GM19035 (cell line): ENCODE results near the gene SLC10A7.

Experiments used
- ATAC-seq: cut with Tn5 transposase; IDR thresholded peaks from one replicate; pipeline ENCODE4 v1.9.1; 2021; ENCODE audit not compliant: unreplicated experiment

Gene SLC10A7

DNA sequence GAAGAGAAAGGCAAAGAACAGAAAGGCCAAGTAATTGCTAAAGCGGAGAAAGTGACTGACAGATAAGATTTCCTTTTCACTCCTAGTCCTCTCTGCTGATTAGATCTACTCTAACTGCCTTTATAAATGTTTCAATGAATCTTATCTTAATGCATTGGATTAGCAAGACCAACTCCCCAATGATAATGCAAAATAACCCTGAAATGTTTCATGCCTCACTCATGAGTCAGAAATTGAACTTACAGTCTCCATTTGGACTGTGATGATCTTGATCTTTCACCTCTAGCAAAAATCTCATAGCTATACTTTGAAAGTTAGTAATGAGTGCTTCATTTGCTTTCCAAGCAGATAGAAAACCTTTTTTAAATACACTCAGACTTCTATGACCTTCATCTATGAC, 26.5 kb downstream of the SLC10A7 start:
- no peak for ATAC-seq

DNA sequence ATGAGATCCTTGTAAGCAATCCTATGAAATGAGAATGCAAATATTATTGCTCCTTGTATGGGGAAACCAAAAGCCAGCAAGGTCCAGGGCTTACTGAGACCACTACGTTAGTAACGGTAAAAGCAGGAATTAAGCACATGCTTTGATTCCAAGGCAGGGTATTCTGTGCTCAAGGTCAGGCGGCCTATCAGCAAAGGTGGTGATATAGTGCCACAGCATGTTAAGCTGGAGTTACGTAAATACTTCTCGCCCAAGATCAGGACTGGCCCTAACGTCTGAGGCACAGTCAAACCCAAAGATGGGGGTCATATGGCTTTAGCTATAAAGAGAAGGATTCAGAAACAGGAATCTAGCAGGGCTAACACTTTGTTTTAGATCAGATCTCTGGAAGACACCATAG, 27.6 kb downstream of the SLC10A7 start:
- ATAC-seq = no peak

DNA sequence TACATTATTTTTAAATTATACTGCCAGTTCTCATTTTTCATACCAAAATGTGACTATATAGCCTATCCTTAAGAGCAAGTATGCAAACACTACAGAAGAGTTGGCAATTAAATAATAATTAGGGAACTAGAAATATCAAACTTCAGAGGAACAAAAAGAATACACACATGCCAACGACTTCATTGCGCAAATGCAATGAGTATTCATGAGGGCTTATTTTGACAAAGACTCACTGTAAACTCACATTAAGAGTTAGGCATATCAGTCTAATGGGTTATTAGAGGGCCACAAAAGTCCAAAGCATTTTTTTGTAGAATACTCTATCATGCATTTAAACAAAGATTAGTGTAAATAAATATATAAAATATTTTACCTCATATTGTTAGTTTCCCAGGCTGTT, 31.6 kb downstream of the SLC10A7 start:
- ATAC-seq = no peak

DNA sequence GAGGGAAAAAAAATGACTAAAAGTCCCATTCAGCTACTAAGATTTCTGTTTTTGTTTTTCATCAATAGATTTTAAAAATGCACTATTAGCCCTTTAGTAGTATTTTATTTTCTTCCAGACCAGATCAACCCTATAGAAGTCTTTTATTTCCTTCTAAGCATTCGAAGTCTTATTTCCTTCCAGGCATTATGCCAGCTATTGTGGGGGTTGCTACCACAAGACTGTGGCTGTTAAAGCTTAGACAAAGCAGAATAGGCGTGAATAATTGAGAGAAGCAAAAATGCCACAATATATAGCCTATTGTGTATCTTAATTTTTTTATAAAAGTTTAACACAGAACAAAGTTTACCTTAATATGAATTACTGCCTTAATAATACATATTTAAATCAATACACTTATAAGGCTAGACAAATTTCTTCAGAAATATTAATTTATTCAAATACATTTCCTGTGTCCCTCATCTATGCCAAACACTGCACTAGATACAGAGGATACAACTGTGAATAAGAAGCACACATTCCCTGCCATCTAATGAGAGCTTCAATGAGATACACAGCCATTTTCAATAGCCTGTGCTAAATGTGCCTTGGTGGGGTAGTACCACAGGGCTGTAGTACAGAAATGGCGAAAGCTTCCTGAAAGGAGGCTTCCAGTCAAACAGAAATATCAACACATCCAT, 33.1 kb downstream of the SLC10A7 start:
- ATAC-seq = no peak

DNA sequence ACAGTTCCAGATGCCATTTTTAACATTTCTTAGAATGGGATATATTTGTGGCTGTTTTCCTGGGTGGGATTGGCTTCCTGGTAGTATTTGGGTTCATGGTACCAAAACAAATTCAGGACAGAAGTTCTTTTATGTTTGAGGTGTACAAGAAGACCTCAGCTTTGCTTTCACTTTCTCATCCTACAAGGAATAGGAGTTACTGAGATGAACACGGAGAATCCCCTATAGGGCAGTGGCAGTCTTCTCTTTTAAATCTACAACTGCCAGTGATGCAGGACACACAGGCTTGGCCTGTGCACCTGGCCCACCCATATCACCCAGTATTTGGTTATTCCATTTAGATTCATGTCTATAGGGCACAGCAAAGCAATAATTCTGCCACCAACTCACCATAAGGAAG, 35.2 kb downstream of the SLC10A7 start:
- ATAC-seq = peak; percentile 78

DNA sequence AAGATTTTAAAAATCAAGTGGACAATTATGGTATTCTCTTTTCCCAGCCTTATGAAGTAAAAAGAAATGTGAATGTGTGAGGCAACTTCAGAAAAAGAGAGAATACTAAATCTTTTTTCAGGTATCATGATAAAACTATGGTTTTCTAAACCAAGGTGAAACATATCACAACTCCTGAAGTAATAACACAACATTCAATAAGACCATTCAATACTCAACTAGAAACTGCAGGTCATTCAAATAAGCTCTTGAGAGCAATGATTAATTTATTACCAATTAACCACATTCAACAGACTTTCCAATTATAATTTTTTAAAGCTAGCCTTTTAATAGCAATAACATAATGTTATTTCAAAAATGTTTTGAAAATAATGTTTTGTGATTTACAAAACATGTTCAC, 35.8 kb downstream of the SLC10A7 start:
- peak; percentile 51 for ATAC-seq

DNA sequence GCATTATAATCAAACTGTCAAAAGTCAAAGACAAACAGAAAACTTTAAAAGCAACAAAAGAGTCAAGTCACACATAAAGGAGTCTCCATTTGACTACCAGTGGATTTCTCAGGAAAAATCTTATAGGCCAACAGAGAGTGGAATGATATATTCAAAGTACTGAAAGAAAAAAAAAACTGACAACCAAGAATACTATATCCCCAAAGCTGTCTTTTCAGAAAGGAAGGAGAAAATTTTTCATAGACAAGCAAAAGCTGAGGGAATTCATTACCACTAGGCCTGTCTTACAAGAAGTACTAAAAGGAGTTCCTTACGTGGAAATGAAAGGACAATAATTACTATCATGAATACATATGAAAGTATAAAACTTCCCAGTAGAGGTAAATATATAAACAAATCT, 39.0 kb downstream of the SLC10A7 start:
- no peak for ATAC-seq

DNA sequence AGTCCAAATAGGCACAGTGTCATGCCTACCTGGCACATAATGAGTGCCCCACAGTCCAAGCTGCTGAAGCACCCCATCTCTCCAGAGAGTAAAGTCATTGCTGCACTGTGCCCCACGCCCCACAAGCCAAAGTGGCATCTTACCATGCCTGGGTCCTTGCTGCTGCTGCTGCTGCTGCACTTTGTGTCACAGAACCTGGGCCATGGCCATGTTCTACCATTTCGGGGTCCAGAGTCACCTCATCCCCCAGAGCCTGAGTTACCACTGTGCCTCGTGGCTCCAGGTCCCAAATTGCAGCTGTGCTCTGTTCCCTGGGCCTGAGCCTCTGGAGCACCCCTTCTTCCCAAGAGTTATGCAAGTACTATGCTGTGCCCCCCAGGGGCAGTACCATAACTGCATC, 40.5 kb downstream of the SLC10A7 start:
- no peak for ATAC-seq

DNA sequence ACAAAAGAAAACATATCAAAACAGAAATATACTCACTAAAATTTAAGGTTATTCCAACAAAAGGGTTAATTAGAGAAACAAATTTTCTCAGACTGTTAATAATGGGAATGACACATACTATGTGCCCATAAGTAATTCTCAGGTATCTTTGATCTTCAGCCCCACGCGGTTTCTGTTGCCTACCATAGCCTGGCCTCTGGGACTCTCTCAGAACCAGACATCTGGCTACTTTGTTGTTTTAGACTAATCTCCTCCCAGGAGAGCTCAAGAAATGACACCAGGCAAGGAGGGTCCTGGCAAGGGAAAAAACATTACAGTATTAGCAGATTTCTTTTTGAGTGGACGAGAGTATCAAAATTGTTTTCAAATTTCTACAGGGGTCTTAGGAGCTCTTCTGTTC, 43.7 kb downstream of the SLC10A7 start:
- no peak for ATAC-seq

DNA sequence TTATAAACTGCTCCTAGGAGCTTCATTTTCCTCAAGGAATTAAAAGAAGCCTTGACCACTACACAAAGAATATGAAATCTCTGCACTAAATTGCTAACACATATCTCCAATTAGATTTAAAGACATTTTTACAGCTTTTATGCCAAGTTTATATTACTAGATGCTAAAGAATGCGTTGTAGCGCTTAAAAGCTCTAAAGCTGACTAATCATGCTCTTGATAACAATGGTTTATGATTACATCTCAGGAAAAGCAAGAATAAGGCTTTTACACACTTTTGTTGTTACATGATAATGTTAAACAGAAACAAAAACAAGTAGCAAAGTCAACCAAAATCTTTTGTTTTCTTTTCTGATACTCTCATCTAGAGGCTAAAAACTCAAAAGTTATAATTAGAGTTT, 44.7 kb downstream of the SLC10A7 start:
- no peak for ATAC-seq

DNA sequence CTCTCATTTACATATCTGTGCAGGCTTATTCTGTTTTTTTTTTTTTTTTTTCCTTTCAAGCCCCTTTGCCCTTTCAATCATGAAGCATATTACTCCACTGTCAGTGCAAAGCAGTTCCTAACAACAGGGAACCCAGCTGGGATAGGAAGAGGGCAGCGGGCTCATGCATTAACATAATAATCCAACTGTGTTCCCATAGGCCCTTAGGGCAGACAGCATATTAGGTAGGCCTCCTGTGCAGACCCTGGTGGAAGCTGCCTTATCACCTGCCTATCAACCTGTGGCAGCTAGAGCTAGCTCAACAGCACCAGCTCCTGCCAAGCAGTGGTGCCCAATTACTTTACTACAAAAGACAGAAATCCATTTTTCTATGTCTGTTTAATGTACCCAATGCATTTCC, 49.3 kb downstream of the SLC10A7 start:
- ATAC-seq = no peak

DNA sequence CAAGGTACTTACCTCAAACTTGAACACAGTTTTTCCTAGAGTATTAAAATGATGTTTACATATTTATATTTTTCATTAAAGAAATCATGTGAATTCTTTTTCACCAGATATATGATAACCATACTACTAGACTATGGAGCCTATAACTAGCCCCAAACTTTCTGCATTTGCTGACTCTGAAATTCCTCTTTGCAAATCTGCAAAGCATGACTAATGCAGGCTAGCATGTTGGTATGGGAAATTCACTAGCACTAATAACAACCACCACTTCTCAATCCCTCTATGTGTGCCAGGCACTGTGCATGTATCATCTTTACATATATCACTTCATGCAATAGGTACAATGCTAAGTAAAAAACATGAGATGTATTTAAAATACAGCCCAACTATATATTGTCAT, 51.1 kb downstream of the SLC10A7 start:
- ATAC-seq = no peak

DNA sequence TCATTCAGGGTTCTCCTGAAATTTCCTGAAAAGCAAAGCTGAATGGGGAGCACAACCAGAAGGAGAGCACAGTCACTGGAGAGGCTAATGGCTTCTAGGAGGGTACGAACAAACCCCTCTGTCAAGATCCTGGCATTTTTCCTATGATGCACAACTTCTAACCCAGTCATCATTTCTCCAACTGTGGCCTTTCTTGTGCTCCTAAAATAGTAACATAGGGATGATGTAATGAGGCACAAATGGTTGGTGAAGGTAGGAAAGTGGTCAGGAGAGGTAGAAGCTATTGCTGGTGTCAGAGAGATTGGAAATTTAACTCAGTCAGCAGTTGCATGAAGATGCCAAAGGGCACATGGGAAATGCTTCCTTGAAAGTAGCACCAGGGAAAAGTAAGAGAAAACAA, 52.7 kb downstream of the SLC10A7 start:
- no peak for ATAC-seq

DNA sequence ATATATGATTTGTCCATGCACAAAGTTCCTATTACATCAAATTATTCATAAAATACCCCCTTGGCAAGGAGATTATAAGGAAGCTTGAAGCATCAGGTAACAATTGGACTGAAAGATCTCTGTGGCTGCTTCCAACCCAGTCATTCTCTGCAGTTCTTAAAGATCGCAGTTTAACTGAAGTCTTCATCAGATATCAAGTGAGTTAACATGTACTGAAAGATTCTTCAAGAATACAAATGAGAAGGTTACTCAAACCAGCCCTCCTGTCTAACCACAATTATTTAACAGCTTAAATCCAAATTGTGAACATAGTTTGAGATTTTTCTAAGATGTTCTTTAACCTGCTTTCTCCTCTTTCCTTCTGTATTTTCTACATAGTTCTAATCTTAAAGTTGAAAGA, 56.1 kb downstream of the SLC10A7 start:
- ATAC-seq = no peak

DNA sequence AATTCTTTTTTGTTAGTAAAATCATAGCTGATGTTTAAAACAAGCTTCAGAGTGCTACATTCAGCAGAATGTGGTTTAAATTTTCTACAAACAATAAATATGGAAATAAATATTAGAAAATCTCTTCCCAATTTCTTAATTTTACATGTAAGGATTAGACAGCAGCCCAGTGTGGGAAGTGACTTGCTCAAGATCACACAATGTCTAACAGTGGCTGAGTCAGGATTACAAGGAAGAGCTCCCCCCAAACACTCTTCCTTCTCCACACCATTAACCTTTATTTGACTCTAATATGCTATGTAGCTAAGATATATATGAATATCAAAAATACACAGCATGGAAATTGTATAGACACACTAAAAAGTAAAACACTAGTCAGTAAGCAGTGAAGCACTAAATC, 59.5 kb downstream of the SLC10A7 start:
- ATAC-seq = no peak

DNA sequence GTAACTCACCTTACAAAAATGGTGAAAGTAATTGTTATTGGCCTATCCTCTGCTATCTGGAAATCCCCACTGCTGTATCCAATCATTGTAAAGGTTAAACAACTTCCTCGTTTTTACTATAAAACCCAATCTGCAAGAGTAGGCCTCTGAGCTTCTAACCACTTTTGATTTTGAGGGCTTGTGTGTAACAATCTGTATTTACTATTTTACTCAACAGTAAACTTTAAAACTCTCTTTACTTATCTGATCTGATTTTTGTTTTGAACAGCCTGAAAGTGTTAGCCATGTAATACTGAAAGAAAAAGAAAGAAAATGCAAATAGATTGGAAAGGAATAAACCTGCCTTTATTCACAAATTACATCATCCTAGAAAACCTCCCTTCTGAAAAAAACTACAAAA, 63.1 kb downstream of the SLC10A7 start:
- ATAC-seq = peak; percentile 84

DNA sequence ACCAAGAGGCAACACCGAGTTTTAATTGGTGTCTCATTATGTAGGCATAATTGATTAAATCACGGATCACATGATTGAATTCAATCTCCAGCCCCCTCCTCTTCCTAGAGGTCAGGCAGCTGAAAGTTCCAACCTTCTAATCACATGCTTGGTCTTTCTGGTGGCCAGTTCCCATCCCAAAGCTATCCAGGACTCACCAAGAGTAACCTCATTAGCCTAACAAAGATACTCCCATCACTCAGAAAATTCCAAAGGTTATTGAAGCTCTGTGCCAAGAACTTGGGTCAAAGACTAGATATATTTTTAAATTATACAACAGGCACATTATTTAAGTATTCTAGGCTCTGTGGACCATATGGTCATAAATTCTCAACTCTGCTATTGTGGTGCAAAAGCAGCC, 65.1 kb downstream of the SLC10A7 start:
- no peak for ATAC-seq

DNA sequence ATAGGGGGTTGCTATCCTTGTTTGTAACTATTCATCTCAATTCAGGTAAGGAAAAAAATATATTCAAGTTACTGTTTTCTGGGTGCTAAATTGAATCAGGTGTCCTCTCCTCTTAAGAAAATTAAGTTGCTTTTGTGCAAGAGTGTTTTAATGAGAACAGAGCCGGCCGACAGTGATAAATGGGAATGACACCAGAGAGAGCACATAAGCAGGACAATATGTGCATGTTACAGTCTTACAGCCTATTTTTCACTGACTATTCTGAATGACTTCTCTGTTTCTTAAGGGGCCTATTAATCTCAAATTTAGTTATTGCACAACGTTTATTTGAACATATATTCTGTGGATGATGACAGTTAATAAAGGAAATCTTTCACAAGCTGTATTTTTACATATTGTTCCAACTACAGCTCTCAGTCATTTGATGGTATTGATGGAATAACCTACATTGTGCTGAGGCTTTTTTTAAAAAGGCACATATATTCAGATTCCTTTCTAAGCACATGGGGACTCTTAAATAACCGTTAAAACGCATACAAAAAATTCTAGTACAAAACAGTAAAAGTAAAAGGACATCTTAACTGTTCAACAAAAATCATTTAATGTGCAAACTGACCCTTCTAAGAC, 68.4 kb downstream of the SLC10A7 start:
- no peak for ATAC-seq

DNA sequence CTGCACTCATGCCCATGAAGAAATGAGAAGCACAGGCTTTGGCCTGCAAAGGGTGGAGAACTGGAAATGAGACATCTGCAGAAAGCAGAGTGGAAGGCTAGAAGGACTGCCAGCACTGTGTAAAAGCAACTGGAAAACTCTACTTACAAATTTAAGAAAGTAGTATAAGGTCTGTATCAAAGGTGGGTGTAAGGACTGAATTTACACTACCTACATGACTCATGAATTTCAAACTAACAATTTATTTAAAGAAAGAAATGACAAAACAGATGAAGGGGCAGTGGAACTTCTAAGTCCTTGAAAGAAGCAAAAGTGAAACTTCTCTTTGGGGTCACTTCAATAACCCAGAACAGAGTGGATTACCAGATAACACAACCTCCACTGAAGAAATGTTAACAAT, 71.2 kb downstream of the SLC10A7 start:
- peak; percentile 82 for ATAC-seq

DNA sequence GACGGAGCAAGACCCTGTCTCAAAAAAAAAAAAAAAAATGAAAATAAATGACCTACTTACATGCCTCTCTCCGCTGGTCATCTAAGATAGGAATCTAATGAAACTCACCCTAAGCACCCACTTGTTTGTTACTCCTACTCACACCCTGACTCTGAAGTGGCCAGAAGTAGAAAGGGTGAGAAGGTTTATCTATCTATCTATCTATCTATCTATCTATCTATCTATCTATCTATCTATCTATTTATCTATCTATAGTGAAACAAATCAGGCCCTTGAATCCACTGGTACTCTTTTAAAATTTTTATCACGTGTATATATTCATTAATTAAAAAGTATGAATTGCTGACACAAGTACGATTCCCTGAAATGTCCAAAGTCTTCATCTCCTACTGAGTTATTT, 75.2 kb downstream of the SLC10A7 start:
- ATAC-seq = no peak

DNA sequence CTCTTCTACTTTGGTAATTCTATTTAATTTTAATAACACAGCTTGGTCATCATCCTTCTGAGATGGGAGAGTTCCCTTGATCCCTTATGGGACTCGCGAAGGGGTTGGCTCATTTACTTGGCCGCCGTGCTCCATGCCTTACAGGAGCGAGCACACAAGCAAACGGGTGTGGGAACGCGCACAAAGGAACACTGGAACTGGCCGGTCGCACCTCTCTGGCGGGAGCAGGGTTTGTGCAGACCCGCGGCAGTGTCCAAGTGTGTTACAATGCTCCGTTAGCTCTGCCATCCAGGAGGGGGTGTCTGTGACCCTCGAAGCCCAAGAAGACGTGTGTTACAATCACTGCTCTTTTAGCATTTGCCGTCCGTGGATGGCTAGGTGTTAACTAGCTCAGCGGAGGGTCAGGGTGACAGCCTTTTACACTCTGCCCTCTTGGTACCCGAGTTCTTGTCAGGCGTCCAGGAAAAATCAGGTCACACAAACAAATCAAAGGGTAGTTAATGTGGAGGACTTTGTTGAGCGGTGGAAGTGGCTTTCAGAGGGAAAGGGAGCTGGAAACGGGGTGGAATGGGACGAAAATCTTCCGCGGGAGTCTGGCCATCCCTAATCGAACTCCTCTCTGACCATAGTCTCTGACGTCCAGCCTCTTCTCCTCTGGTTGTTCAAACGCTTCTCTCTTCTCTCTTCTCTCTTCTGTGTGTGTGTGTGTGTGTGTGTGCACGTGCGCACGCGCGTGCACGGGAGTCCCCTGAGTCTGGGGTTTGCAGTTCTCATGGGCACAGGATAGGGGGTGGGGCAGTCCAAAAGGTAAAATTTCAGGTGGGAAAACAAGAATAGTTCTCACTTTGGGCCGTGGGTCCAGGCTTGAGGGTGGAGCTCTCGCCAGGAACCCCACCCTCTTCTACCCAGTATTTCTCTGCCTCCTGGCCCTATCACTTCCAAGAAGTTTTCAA, 76.3 kb downstream of the SLC10A7 start:
- no peak for ATAC-seq

DNA sequence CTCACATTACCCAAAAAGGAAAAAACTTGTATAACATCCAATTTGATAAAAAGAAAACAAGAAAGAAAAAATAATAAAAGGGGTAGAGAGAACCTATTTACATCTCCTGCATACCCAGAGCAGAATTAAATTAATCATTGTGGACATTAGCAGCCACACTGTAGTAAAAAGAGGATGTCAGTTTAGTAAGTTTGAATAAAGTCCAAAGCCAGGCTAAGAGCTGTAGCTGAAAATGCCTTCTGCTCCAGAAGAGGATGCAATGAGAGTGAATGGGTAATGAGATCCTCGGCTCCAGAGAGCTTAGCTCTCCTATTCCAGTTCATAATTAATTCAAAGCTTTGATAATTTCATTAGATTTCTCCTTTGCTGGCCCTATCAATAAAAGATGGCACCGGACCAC, 78.2 kb downstream of the SLC10A7 start:
- no peak for ATAC-seq
